22Rv1 (cell line): Measurements from ENCODE around the gene SDC4.

Experiments used
- ZFX ChIP-seq: fragments of 450-650 bp; IDR thresholded peaks from 2 replicates; pipeline ENCODE4 v1.6.1; 2017; ENCODE audit warnings: antibody characterized with exemption, borderline replicate concordance
- TF ChIP-seq, protein P1 (sequence below): fragments of 450-650 bp; IDR thresholded peaks from 2 replicates; pipeline ENCODE4 v1.5.1; 2017; ENCODE audit warnings: mild to moderate bottlenecking

DNA sequence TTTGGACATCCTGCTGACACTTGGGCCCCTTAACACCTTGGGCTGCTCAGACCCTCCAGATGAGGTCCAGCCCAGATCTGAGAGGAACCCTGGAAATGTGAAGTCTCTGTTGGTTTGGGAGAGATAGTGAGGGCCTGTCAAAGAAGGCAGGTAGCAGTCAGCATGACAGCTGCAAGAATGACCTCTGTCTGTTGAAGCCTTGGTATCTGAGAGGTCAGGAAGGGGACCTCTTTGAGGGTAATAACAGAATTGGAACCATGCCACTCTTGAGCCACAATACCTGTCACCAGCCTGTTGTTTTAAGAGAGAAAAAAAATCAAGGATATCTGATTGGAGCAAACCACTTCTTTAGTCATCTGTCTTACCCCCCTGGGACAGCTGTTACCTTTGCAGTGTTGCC, 18.9 kb upstream of the SDC4 start:
- TF ChIP-seq, protein P1, sequence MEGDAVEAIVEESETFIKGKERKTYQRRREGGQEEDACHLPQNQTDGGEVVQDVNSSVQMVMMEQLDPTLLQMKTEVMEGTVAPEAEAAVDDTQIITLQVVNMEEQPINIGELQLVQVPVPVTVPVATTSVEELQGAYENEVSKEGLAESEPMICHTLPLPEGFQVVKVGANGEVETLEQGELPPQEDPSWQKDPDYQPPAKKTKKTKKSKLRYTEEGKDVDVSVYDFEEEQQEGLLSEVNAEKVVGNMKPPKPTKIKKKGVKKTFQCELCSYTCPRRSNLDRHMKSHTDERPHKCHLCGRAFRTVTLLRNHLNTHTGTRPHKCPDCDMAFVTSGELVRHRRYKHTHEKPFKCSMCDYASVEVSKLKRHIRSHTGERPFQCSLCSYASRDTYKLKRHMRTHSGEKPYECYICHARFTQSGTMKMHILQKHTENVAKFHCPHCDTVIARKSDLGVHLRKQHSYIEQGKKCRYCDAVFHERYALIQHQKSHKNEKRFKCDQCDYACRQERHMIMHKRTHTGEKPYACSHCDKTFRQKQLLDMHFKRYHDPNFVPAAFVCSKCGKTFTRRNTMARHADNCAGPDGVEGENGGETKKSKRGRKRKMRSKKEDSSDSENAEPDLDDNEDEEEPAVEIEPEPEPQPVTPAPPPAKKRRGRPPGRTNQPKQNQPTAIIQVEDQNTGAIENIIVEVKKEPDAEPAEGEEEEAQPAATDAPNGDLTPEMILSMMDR = no peak
- no peak for TF ChIP-seq ZFX
